NCI-H2227 treated with DMSO at 0.1 percent for 48 hours (cell line): Measurements from ENCODE around the gene RALGAPA2.
A peak's percentile ranks its signal among the peaks of the same experiment; 100 is the strongest.

Experiments
- DNase-seq: peaks from one replicate; lab custom pipeline; 2025; lab: John Stamatoyannopoulos, UW

The RALGAPA2 gene

GRCh38 chr20:20404633-20405032 is 307.8 kb downstream of the RALGAPA2 start:
- DNase-seq = no peak

- DNase-seq = no peak
Measured at GRCh38 chr20:20401991-20402390, 310.5 kb downstream of the RALGAPA2 start.

- no peak for DNase-seq
Measured at GRCh38 chr20:20399531-20400500, 312.6 kb downstream of the RALGAPA2 start.

GRCh38 chr20:20398123-20398522 is 314.3 kb downstream of the RALGAPA2 start:
- no peak for DNase-seq

- DNase-seq = no peak
Measured at GRCh38 chr20:20396794-20397193, 315.6 kb downstream of the RALGAPA2 start.

GRCh38 chr20:20395903-20396568 is 316.4 kb downstream of the RALGAPA2 start:
- no peak for DNase-seq

GRCh38 chr20:20395087-20395486 is 317.4 kb downstream of the RALGAPA2 start:
- DNase-seq = no peak

GRCh38 chr20:20393207-20394120 is 319.0 kb downstream of the RALGAPA2 start:
- DNase-seq = no peak

- DNase-seq = no peak
Measured at GRCh38 chr20:20391766-20392165, 320.7 kb downstream of the RALGAPA2 start.

GRCh38 chr20:20391115-20391514 is 321.3 kb downstream of the RALGAPA2 start:
- DNase-seq = no peak

- DNase-seq = no peak
Measured at GRCh38 chr20:20390393-20390792, 322.1 kb downstream of the RALGAPA2 start.

- DNase-seq = no peak
Measured at GRCh38 chr20:20386192-20386591, 326.3 kb downstream of the RALGAPA2 start.

GRCh38 chr20:20375862-20376261 is 336.6 kb downstream of the RALGAPA2 start:
- no peak for DNase-seq

GRCh38 chr20:20373091-20373571 is 339.3 kb downstream of the RALGAPA2 start:
- no peak for DNase-seq

- no peak for DNase-seq
Measured at GRCh38 chr20:20371681-20372080, 340.8 kb downstream of the RALGAPA2 start.

GRCh38 chr20:20371083-20371482 is 341.4 kb downstream of the RALGAPA2 start:
- no peak for DNase-seq

- DNase-seq = peak; percentile 12
Measured at GRCh38 chr20:20370094-20370575, 342.3 kb downstream of the RALGAPA2 start.

- DNase-seq = no peak
Measured at GRCh38 chr20:20369250-20370093, 343.0 kb downstream of the RALGAPA2 start.

- DNase-seq = no peak
Measured at GRCh38 chr20:20368418-20369249, 343.8 kb downstream of the RALGAPA2 start.
